Smooth muscle cell (in vitro differentiated cells): ENCODE data around the gene KIF13A. TPM values are rescaled to one million over a fixed set of nuclear protein-coding genes. Genes with fewer than 3 reads are reported as not detected.
A peak's percentile ranks its signal among the peaks of the same experiment; 100 is the strongest.

Source experiments
- DNase-seq: peaks from one replicate; lab custom pipeline; 2025; ENCODE audit not compliant: unreplicated experiment; lab: John Stamatoyannopoulos, UW
- H2AFZ ChIP-seq: fragments of 200-600 bp; sonication (generic); 2 replicates; pipeline ENCODE4 v1.6.0; 2016; ENCODE audit warnings: antibody characterized with exemption, low read depth, mild to moderate bottlenecking
- H3F3A ChIP-seq: fragments of 200-600 bp; sonication (generic); 2 replicates; pipeline ENCODE4 v1.6.0; 2017; ENCODE audit warnings: antibody characterized with exemption, low read depth
- H3K27ac ChIP-seq: fragments of 200-600 bp; sonication (generic); 2 replicates; pipeline ENCODE4 v1.5.1; 2016; ENCODE audit warnings: low read depth, mild to moderate bottlenecking
- H3K27me3 ChIP-seq: fragments of 200-600 bp; sonication (generic); 2 replicates; pipeline ENCODE4 v1.6.1; 2016; ENCODE audit warnings: low read depth, mild to moderate bottlenecking
- H3K36me3 ChIP-seq: fragments of 200-600 bp; sonication (generic); 2 replicates; pipeline ENCODE4 v1.5.1; 2016; ENCODE audit warnings: low read depth
- H3K4me1 ChIP-seq: fragments of 200-600 bp; sonication (generic); 2 replicates; pipeline ENCODE4 v1.5.1; 2016; ENCODE audit warnings: low read depth
- H3K4me2 ChIP-seq: fragments of 200-600 bp; sonication (generic); 2 replicates; pipeline ENCODE4 v1.6.0; 2016; ENCODE audit warnings: mild to moderate bottlenecking
- H3K4me3 ChIP-seq: fragments of 200-600 bp; sonication (generic); 2 replicates; pipeline ENCODE4 v1.5.1; 2016; ENCODE audit warnings: mild to moderate bottlenecking
- H3K79me2 ChIP-seq: fragments of 200-600 bp; sonication (generic); 2 replicates; pipeline ENCODE4 v1.6.0; 2016; ENCODE audit warnings: low read depth, mild to moderate bottlenecking
- H3K9ac ChIP-seq: fragments of 200-600 bp; sonication (generic); 2 replicates; pipeline ENCODE4 v1.6.0; 2016; ENCODE audit warnings: low read depth
- H3K9me3 ChIP-seq: fragments of 200-600 bp; sonication (generic); replicated peaks from 2 replicates; pipeline ENCODE4 v1.5.1; 2016; ENCODE audit warnings: low read depth
- H4K20me1 ChIP-seq: fragments of 200-600 bp; sonication (generic); 2 replicates; pipeline ENCODE4 v1.6.0; 2016; ENCODE audit warnings: low read depth
- WGBS: methylation state at CpG from one replicate; pipeline ENCODE4 v1.1.7; 2016; ENCODE audit warnings: low lambda C conversion rate; 5-methylcytosine and 5-hydroxymethylcytosine counted together
- polyA plus RNA-seq: library from polyadenylated mRNA; unstranded; fragments of >200 nt; fragmentation: Nextera tagmentation; extraction: Ambion mirVana; gene quantifications from 2 replicates; pipeline ENCODE4 v1.2.1, GENCODE V29; 2016
- total RNA-seq: library from RNA; depleted of rRNA; stranded (reverse); fragments of >200 nt; gene quantifications from 2 replicates; pipeline ENCODE4 v1.2.3, GENCODE V29; 2014
- TF ChIP-seq, protein P1 (sequence below): fragments of 200-600 bp; sonication (generic); IDR thresholded peaks from 2 replicates; pipeline ENCODE4 v1.5.1; 2017; ENCODE audit warnings: borderline replicate concordance, mild to moderate bottlenecking, antibody characterized with exemption; ENCODE audit not compliant: insufficient read depth, poor library complexity, severe bottlenecking

KIF13A gene
- total and polyA plus RNA-seq, 2 experiments from 2014 or later = 10.4 to 28.4 TPM

DNA sequence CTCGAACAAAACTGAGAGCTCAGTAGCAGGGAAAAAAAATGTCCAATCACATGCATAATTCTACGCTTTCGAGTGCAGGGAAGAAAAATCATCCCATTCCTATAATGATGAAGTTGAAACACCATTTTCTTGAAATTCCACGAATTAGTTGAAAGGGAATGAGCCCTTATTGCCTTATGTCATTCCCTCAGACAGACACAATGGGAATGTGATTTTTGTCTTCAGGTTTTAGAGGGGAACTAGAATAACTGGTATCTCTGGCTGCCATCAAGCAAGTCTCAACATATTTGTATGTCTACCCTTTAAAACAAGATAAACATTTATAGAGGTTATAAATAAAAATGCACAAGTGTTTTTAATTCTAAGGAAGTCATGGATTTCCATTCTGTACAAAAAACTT is 87.9 kb downstream of the KIF13A start:
- Histone ChIP-seq H3K27me3 (no peaks in the 10 kb centered on the region), H3K4me3 (no peak overlapping the region), H3K9me3 (peaks cover 12% of the 10 kb centered on the region), H3K36me3 (peaks cover 21% of the 10 kb centered on the region), H3K79me2 (peaks cover 29% of the 10 kb centered on the region), H3K9ac (no peak overlapping the region), H3K4me2 (peak overlapping the region; percentile 19), H3K4me1 (no peaks in the 10 kb centered on the region), H3K27ac (peak overlapping the region; percentile 44), H3F3A (no peaks in the 10 kb centered on the region), H2AFZ (no peak overlapping the region), H4K20me1 (no peaks in the 10 kb centered on the region)
- TF ChIP-seq, protein P1, sequence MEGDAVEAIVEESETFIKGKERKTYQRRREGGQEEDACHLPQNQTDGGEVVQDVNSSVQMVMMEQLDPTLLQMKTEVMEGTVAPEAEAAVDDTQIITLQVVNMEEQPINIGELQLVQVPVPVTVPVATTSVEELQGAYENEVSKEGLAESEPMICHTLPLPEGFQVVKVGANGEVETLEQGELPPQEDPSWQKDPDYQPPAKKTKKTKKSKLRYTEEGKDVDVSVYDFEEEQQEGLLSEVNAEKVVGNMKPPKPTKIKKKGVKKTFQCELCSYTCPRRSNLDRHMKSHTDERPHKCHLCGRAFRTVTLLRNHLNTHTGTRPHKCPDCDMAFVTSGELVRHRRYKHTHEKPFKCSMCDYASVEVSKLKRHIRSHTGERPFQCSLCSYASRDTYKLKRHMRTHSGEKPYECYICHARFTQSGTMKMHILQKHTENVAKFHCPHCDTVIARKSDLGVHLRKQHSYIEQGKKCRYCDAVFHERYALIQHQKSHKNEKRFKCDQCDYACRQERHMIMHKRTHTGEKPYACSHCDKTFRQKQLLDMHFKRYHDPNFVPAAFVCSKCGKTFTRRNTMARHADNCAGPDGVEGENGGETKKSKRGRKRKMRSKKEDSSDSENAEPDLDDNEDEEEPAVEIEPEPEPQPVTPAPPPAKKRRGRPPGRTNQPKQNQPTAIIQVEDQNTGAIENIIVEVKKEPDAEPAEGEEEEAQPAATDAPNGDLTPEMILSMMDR = no peak
- WGBS = 88% methylated on average over 4 of the region's 4 CpGs
- DNase-seq = no peak

DNA sequence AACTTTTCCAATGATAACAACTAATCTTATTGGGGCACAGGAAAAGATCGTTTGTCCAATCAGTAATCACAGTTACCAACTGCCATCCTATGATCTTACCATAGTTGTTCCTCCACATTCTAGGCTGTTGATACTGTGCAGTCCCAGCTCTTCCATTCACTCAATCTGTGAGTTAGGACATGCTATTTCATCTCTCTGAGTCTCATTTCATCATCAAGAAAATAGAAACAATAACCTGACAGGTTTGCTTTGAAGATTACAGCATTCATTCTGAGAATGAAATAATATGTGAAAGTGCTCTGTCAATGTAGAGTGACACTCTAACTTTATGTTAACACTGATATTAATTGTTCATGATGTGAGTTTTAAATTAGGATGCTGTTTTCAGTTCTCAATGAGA is 89.8 kb downstream of the KIF13A start:
- Histone ChIP-seq H3K9ac (no peak overlapping the region), H3K27me3 (no peaks in the 10 kb centered on the region), H4K20me1 (no peaks in the 10 kb centered on the region), H3K4me2 (no peak overlapping the region), H3K36me3 (peaks cover 27% of the 10 kb centered on the region), H3K4me1 (no peaks in the 10 kb centered on the region), H3F3A (no peaks in the 10 kb centered on the region), H2AFZ (no peak overlapping the region), H3K27ac (no peak overlapping the region), H3K79me2 (peaks cover 14% of the 10 kb centered on the region), H3K9me3 (peaks cover 16% of the 10 kb centered on the region), H3K4me3 (no peak overlapping the region)
- DNase-seq = no peak
- WGBS = 96% methylated on average over 1 of the region's 1 CpG
- TF ChIP-seq, protein P1 = no peak

DNA sequence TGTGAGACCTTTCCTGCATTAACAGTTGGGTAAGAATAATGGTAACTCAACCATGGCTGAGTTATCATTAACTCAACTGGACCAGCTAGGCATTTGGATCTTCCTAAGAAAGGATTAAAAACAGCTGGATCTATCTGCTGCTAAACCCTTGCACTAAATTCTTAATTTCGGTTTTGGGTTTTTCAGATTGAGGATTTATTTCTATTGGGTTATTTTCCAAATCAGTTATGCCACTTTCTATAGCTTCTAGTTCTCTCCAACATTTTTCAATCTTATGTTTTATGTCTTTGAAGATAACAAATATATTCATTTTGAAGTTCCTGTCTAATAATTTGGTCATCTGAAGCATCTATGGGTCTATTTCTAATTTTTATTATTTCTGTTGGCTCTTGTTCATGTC is 92.5 kb downstream of the KIF13A start:
- DNase-seq = no peak
- TF ChIP-seq, protein P1 = no peak
- Histone ChIP-seq H4K20me1 (no peaks in the 10 kb centered on the region), H3K79me2 (no peaks in the 10 kb centered on the region), H3K36me3 (peaks cover 27% of the 10 kb centered on the region), H3K9me3 (peaks cover 16% of the 10 kb centered on the region), H2AFZ (no peak overlapping the region), H3K4me3 (no peak overlapping the region), H3F3A (no peaks in the 10 kb centered on the region), H3K27me3 (no peaks in the 10 kb centered on the region), H3K4me1 (no peaks in the 10 kb centered on the region), H3K27ac (no peak overlapping the region), H3K9ac (no peak overlapping the region), H3K4me2 (no peak overlapping the region)
- WGBS = 97% methylated on average over 1 of the region's 1 CpG

DNA sequence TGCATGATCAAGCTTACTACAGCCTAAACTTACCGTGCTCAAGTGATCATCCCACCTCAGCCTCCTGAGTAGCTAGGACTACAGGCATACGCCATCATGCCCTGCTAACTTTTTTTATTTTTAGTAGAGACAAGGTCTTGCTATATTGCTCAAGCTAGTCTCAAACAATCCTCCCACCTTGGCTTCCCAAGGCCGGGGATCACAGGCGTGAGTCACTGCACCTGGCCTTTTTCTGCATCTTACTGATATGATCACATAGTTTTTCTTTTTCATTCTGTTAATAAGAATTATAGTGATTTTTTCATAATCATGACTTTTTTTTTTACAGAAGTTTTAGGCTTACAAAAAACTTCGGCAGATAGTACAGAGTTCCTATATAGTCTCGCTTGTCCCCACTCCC is 93.2 kb downstream of the KIF13A start:
- no peak overlapping the region for H3K4me2 ChIP-seq
- peaks cover 27% of the 10 kb centered on the region for H3K36me3 ChIP-seq
- H3K9me3 ChIP-seq = peaks cover 16% of the 10 kb centered on the region
- no peaks in the 10 kb centered on the region for H3K79me2 ChIP-seq
- H2AFZ ChIP-seq = no peak overlapping the region
- H4K20me1 ChIP-seq = no peaks in the 10 kb centered on the region
- H3K9ac ChIP-seq = no peak overlapping the region
- TF ChIP-seq, protein P1 = no peak
- no peak overlapping the region for H3K4me3 ChIP-seq
- DNase-seq = no peak
- H3K4me1 ChIP-seq = no peaks in the 10 kb centered on the region
- H3K27me3 ChIP-seq = no peaks in the 10 kb centered on the region
- WGBS = 97% methylated on average over 6 of the region's 6 CpGs
- no peaks in the 10 kb centered on the region for H3F3A ChIP-seq
- no peak overlapping the region for H3K27ac ChIP-seq
